OCI-LY7 (cell line): ENCODE results near the gene TGFBR3. TPM values are rescaled to one million over a fixed set of nuclear protein-coding genes. Genes with fewer than 3 reads are reported as not detected.

Experiments
- BruUV-seq: library from RNA; stranded (reverse); fragments of 400-500 nt; replicated peaks from 2 replicates; lab custom pipeline; 2021; lab: Mats Ljungman, UMichigan
- CTCF ChIA-PET: fragments of 300-600 bp; sonication (Branson Sonifier 250); formaldehyde crosslinking; loops from one replicate; lab custom pipeline; 2022; ENCODE audit warnings: antibody characterized with exemption; ENCODE audit not compliant: unreplicated experiment; lab: Charles Lee
- POLR2A ChIA-PET: fragments of 300-600 bp; sonication (Branson Sonifier 250); formaldehyde crosslinking; loops from one replicate; lab custom pipeline; 2022; ENCODE audit warnings: antibody characterized with exemption; lab: Charles Lee
- DNase-seq: peaks from one replicate; pipeline ENCODE4 v3.0.0-alpha.2; 2015; ENCODE audit warnings: low spot score
- H2AFZ ChIP-seq: fragments of 200-600 bp; sonication (generic), shearing (Covaris generic); 2 replicates; pipeline ENCODE4 v1.6.1; 2014; ENCODE audit warnings: mild to moderate bottlenecking, antibody characterized with exemption, low read length, moderate library complexity
- H3K27ac ChIP-seq: fragments of 200-600 bp; sonication (generic); 2 replicates; pipeline ENCODE4 v1.5.1; 2014; ENCODE audit warnings: mixed run types, low read depth, mild to moderate bottlenecking, moderate library complexity, low read length, inconsistent platforms; ENCODE audit not compliant: poor library complexity, severe bottlenecking
- H3K36me3 ChIP-seq: fragments of 200-600 bp; sonication (generic); 2 replicates; pipeline ENCODE4 v1.6.1; 2014; ENCODE audit warnings: mild to moderate bottlenecking, antibody characterized with exemption, low read length, moderate library complexity, mixed read lengths; ENCODE audit not compliant: insufficient read depth
- H3K4me1 ChIP-seq: fragments of 200-600 bp; sonication (generic); 2 replicates; pipeline ENCODE4 v1.5.1; 2014; ENCODE audit warnings: mild to moderate bottlenecking, low read length; ENCODE audit not compliant: insufficient read depth, poor library complexity, severe bottlenecking
- H3K4me2 ChIP-seq: fragments of 200-600 bp; sonication (generic); 2 replicates; pipeline ENCODE4 v1.6.1; 2014; ENCODE audit warnings: mild to moderate bottlenecking, low read length
- H3K4me3 ChIP-seq: fragments of 200-600 bp; sonication (generic); 2 replicates; pipeline ENCODE4 v1.5.1; 2014; ENCODE audit warnings: mild to moderate bottlenecking, low read depth, low read length; ENCODE audit not compliant: poor library complexity, severe bottlenecking
- H3K79me2 ChIP-seq: fragments of 200-600 bp; sonication (generic); 2 replicates; pipeline ENCODE4 v1.6.1; 2016; ENCODE audit warnings: low read depth, mild to moderate bottlenecking, low read length, moderate library complexity, mixed read lengths; ENCODE audit not compliant: insufficient read depth
- H3K9me2 ChIP-seq: fragments of 200-600 bp; sonication (generic); 2 replicates; pipeline ENCODE4 v1.6.1; 2016; ENCODE audit warnings: mild to moderate bottlenecking, low read length, mixed read lengths; ENCODE audit not compliant: insufficient read depth
- H3K9me3 ChIP-seq: fragments of 200-600 bp; sonication (generic); 2 replicates; pipeline ENCODE4 v1.6.1; 2014; ENCODE audit warnings: mild to moderate bottlenecking, mixed run types, low read length, mixed read lengths
- H4K20me1 ChIP-seq: fragments of 200-600 bp; sonication (generic); 2 replicates; pipeline ENCODE4 v1.6.1; 2014; ENCODE audit warnings: mild to moderate bottlenecking, antibody characterized with exemption, low read length, moderate library complexity, mixed read lengths; ENCODE audit not compliant: insufficient read depth
- CTCF ChIP-seq: fragments of 200-600 bp; sonication (generic); conservative IDR thresholded peaks from 2 replicates; pipeline ENCODE4 v1.5.1; 2014; ENCODE audit warnings: mild to moderate bottlenecking, antibody characterized with exemption, low read length, moderate library complexity, mixed read lengths
- EZH2phosphoT487 ChIP-seq: fragments of 200-600 bp; sonication (generic); IDR thresholded peaks from 2 replicates; pipeline ENCODE4 v1.6.1; 2018; ENCODE audit warnings: low read depth, borderline replicate concordance, mild to moderate bottlenecking, mixed run types, antibody characterized with exemption, low read length, moderate library complexity, mixed read lengths
- intact Hi-C: fragments of 100-400 bp; cut with micrococcal nuclease; formaldehyde crosslinking; loops from one replicate; pipeline ENCODE4 v1.10.0; 2022; ENCODE audit not compliant: unreplicated experiment
- total RNA-seq, 2 experiments: library from RNA; depleted of rRNA in 1 of 2; stranded (reverse); fragments of >200 nt in 1 of 2; shearing (Covaris generic) in 1 of 2; gene quantifications; 2 replicates each; pipeline ENCODE4 v1.2.3, GENCODE V29; 2014 to 2022

The TGFBR3 gene
- total RNA-seq, 2 experiments from 2014 or later: not detected

GRCh38 chr1:91778964-91779363, 107.0 kb downstream of the TGFBR3 start:
- Histone ChIP-seq H3K79me2 (no peaks in the 10 kb centered on the region), H3K27ac (no peak overlapping the region), H3K36me3 (no peaks in the 10 kb centered on the region), H3K4me1 (no peaks in the 10 kb centered on the region), H3K4me3 (no peak overlapping the region), H3K9me3 (no peaks in the 10 kb centered on the region), H3K4me2 (no peak overlapping the region), H4K20me1 (no peaks in the 10 kb centered on the region), H3K9me2 (no peaks in the 10 kb centered on the region), H2AFZ (no peak overlapping the region)
- DNase-seq: no peak
- intact Hi-C loops: no loop called here
- CTCF ChIA-PET: no interaction called here
- no TSS peak for BruUV-seq
- POLR2A ChIA-PET: no interaction called here
- TF ChIP-seq CTCF (no peak), EZH2phosphoT487 (no peak)

GRCh38 chr1:91777630-91778300, 108.2 kb downstream of the TGFBR3 start:
- POLR2A ChIA-PET: interaction anchor here (0.7 kb wide), 1 partner anchor 275 kb away, joined by 3 read pairs; no protein-coding TSS in a partner anchor

More at GRCh38 chr1:91777630-91778300, 108.2 kb downstream of the TGFBR3 start:
- Histone ChIP-seq H3K79me2 (no peaks in the 10 kb centered on the region), H4K20me1 (no peaks in the 10 kb centered on the region), H3K36me3 (no peaks in the 10 kb centered on the region), H3K9me3 (no peaks in the 10 kb centered on the region), H3K4me1 (no peaks in the 10 kb centered on the region), H3K9me2 (no peaks in the 10 kb centered on the region), H3K27ac (no peak overlapping the region), H2AFZ (no peak overlapping the region), H3K4me2 (no peak overlapping the region), H3K4me3 (no peak overlapping the region)
- no peak for DNase-seq
- BruUV-seq: no TSS peak
- TF ChIP-seq CTCF (no peak), EZH2phosphoT487 (no peak)
- intact Hi-C loops: no loop called here
- CTCF ChIA-PET: no interaction called here
